ENCODE results near the gene KRT7.

DNA sequence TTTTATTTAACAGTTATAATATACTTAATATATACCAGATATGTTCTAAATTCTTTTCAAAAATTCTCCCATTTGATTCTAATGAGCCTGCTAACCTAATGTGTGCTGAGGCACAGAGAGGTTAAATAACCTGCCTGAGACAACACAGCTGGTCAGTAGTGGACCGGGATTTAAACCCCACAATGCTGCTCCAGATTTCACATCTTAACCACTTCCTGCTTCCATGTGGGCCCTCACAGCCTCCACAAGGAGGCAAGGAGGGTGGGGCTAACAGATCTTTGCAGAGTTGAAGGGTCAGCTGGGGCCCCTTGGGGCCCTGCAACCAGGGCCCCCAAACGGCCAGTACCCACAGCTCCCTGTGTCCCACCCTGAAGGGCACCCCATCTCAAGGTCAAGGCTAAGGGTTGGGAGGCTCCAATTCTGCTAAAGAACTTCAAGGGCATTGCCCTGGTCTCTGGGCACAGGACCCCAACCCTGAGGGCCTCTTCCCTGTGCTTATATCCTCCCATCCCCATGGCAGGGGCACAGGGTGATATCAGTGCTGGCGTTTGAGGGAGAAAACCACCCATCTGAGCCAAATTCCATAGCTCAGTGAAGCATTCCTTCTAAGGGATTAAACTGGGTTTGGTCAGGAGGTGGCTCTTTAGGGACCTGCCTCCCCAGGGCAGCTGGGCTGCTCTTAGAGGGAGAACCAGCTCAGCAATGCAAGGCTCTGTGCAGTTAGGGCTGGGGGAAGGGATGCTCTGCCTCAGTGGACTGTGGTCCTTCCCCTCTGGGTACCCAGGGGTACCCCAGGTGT lies 43.5 kb upstream of the KRT7 start:
- TF ChIP-seq POLR2A (IDR thresholded peaks at IDR 0.05; ENCODE audit: low read length) (no peak), GATA1 (IDR thresholded peaks at IDR 0.05; ENCODE audit: low read depth, low read length) (no peak)
